Fibroblast of upper back skin (primary cell): ENCODE data around the gene SF3B5.
"Not testable (repeated sequence)": the region's sequence is repeated elsewhere in the genome, so short reads cannot be mapped to it uniquely, and the experiment has no call there.

Source experiments
- DNase-seq: peaks from one replicate; pipeline ENCODE4 v3.0.0-alpha.2; 2013

The SF3B5 gene

GRCh38 chr6:144104488-144104887, 9.1 kb upstream of the SF3B5 start:
- no peak for DNase-seq

GRCh38 chr6:144103026-144103563, 7.7 kb upstream of the SF3B5 start:
- no peak for DNase-seq

- DNase-seq: no peak
Measured at GRCh38 chr6:144098993-144099392, 3.6 kb upstream of the SF3B5 start.

GRCh38 chr6:144094731-144095133, 641 bp downstream of the SF3B5 start:
- no peak for DNase-seq

GRCh38 chr6:144093658-144094057, 1.7 kb downstream of the SF3B5 start:
- no peak for DNase-seq

- no peak for DNase-seq
Measured at GRCh38 chr6:144093236-144093635, 2.1 kb downstream of the SF3B5 start.

- DNase-seq: no peak
Measured at GRCh38 chr6:144090384-144090783, 5.0 kb downstream of the SF3B5 start.

GRCh38 chr6:144087789-144088426, 7.5 kb downstream of the SF3B5 start:
- DNase-seq: no peak

GRCh38 chr6:144086959-144087358, 8.4 kb downstream of the SF3B5 start:
- DNase-seq: no peak

GRCh38 chr6:144083172-144083571, 12.2 kb downstream of the SF3B5 start:
- no peak for DNase-seq

GRCh38 chr6:144082412-144082811, 13.0 kb downstream of the SF3B5 start:
- not testable (repeated sequence) for DNase-seq

- DNase-seq: no peak
Measured at GRCh38 chr6:144077871-144078270, 17.5 kb downstream of the SF3B5 start.

- DNase-seq: no peak
Measured at GRCh38 chr6:144075875-144076274, 19.5 kb downstream of the SF3B5 start.

GRCh38 chr6:144075187-144075586, 20.2 kb downstream of the SF3B5 start:
- DNase-seq: no peak

GRCh38 chr6:144073024-144073423, 22.3 kb downstream of the SF3B5 start:
- no peak for DNase-seq

GRCh38 chr6:144069506-144069905, 25.9 kb downstream of the SF3B5 start:
- no peak for DNase-seq

- DNase-seq: no peak
Measured at GRCh38 chr6:144068794-144069193, 26.6 kb downstream of the SF3B5 start.

- no peak for DNase-seq
Measured at GRCh38 chr6:144066741-144067484, 28.5 kb downstream of the SF3B5 start.

- DNase-seq: no peak
Measured at GRCh38 chr6:144066255-144066654, 29.1 kb downstream of the SF3B5 start.

- no peak for DNase-seq
Measured at GRCh38 chr6:144065213-144065660, 30.1 kb downstream of the SF3B5 start.

GRCh38 chr6:144064402-144065212, 30.8 kb downstream of the SF3B5 start:
- no peak for DNase-seq

GRCh38 chr6:144063744-144064401, 31.5 kb downstream of the SF3B5 start:
- no peak for DNase-seq

- no peak for DNase-seq
Measured at GRCh38 chr6:144063246-144063743, 32.1 kb downstream of the SF3B5 start.
